Astrocyte of the spinal cord (primary cell): Measurements from ENCODE around the gene HRH1.

Source experiments
- DNase-seq: peaks from one replicate; pipeline ENCODE4 v3.0.0; 2011; ENCODE audit warnings: low read depth, low spot score
- H3K4me3 ChIP-seq: 2 replicates; pipeline ENCODE4 v1.5.1; 2011; ENCODE audit warnings: low read depth, mild to moderate bottlenecking, low read length, moderate library complexity
- in situ Hi-C: cut with HindIII; loops from 2 replicates; pipeline ENCODE4 v1.10.0; 2017; ENCODE audit warnings: low sequenced_read_pairs
- TF ChIP-seq, protein P1 (sequence below): IDR thresholded peaks from 2 replicates; pipeline ENCODE4 v1.5.1; 2012; ENCODE audit warnings: low read depth, mild to moderate bottlenecking, low read length, inconsistent platforms

The HRH1 gene

GRCh38 chr3:11152301-11152700, 2.0 kb upstream of the HRH1 start:
- no peak for DNase-seq
- in situ Hi-C loops, result no loop called here
- TF ChIP-seq, protein P1, sequence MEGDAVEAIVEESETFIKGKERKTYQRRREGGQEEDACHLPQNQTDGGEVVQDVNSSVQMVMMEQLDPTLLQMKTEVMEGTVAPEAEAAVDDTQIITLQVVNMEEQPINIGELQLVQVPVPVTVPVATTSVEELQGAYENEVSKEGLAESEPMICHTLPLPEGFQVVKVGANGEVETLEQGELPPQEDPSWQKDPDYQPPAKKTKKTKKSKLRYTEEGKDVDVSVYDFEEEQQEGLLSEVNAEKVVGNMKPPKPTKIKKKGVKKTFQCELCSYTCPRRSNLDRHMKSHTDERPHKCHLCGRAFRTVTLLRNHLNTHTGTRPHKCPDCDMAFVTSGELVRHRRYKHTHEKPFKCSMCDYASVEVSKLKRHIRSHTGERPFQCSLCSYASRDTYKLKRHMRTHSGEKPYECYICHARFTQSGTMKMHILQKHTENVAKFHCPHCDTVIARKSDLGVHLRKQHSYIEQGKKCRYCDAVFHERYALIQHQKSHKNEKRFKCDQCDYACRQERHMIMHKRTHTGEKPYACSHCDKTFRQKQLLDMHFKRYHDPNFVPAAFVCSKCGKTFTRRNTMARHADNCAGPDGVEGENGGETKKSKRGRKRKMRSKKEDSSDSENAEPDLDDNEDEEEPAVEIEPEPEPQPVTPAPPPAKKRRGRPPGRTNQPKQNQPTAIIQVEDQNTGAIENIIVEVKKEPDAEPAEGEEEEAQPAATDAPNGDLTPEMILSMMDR, result no peak
- no peak overlapping the region for H3K4me3 ChIP-seq

- in situ Hi-C loops, result no loop called here
- peak; percentile 48 for DNase-seq
- peak overlapping the region; percentile 74 for H3K4me3 ChIP-seq
- TF ChIP-seq, protein P1, result peak; percentile 52
Observed at GRCh38 chr3:11154953-11155325, 646 bp downstream of the HRH1 start.

DNA sequence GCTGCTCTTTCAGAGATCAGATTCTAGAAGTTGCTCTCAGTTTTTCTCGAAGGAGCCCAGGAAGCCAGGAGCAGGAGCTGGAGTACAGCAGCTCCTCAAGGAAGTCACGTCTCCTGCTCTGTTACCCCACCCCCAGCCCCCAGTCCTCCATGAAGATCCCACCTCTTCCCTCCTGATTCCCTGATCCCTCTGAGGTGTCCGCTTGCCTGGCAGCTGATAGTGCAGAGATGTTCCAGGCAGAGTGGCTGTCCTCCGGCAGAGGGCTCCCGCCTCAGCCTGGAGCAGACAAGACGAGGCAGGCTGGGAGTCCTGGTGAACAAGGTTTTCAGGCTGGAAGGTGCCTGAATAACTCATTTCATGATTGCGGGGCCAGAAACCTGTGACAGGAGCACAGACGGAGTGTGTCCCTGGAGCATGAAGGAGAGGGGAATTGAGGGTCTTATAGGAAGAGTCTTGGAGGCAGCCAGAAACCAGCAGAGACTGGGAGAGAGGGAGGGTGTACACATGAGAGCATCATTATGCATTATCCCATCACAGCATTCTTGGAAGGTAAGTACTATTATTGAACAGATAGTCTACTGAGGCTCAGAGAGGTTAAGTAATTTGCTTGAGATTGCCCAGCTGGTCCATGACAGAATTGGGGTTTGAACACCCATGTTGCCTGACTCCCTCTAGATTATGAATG, 1.2 kb downstream of the HRH1 start:
- TF ChIP-seq, protein P1, result peak; percentile 97
- in situ Hi-C loops, result no loop called here
- H3K4me3 ChIP-seq, result peak overlapping the region; percentile 74
- DNase-seq, result peak; percentile 88

DNA sequence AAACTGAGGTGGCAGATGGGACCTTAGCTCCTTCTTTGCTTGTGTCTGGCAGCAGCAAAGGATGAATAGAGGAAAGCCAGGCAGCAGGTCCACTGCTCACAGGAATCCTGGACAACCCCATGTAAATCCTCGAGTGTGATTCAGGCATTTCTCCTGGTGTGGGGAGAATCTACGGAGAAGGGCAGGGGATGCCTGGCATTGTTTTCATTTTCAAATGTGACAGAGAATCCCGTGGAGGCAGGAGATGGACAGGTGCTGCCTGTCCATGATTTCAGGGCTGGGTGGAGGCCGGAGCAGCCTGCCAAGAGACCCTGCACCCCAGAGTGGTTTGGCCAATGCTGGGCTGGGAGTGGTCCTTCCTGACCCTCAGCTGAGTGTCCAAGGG, 1.7 kb downstream of the HRH1 start:
- in situ Hi-C loops, result no loop called here
- TF ChIP-seq, protein P1, result no peak
- H3K4me3 ChIP-seq, result peak overlapping the region; percentile 74
- no peak for DNase-seq

GRCh38 chr3:11157421-11157820, 3.1 kb downstream of the HRH1 start:
- TF ChIP-seq, protein P1, result no peak
- in situ Hi-C loops, result no loop called here
- no peak for DNase-seq
- H3K4me3 ChIP-seq, result no peak overlapping the region

GRCh38 chr3:11159421-11159904, 5.2 kb downstream of the HRH1 start:
- TF ChIP-seq, protein P1, result no peak
- in situ Hi-C loops, result no loop called here
- H3K4me3 ChIP-seq, result no peak overlapping the region
- DNase-seq, result peak; percentile 78
